ENCODE data around the gene MRPL37.

- no peak for TF ChIP-seq CTCF (conservative IDR thresholded peaks at IDR 0.05; ENCODE audit: low read length)
- TF ChIP-seq EZH2phosphoT487 (IDR thresholded peaks at IDR 0.05; ENCODE audit: borderline replicate concordance, low read depth, low read length) = no peak
Observed at GRCh38 chr1:54168206-54168965, 31.6 kb upstream of the MRPL37 start.

All from OCI-LY7 (cell line).